GOT3 (cell line): ENCODE measurements around the gene ADAD1.

Source experiments
- DNase-seq: peaks from one replicate; lab custom pipeline; 2025; ENCODE audit warnings: mixed read lengths; lab: John Stamatoyannopoulos, UW

ADAD1 gene

DNA sequence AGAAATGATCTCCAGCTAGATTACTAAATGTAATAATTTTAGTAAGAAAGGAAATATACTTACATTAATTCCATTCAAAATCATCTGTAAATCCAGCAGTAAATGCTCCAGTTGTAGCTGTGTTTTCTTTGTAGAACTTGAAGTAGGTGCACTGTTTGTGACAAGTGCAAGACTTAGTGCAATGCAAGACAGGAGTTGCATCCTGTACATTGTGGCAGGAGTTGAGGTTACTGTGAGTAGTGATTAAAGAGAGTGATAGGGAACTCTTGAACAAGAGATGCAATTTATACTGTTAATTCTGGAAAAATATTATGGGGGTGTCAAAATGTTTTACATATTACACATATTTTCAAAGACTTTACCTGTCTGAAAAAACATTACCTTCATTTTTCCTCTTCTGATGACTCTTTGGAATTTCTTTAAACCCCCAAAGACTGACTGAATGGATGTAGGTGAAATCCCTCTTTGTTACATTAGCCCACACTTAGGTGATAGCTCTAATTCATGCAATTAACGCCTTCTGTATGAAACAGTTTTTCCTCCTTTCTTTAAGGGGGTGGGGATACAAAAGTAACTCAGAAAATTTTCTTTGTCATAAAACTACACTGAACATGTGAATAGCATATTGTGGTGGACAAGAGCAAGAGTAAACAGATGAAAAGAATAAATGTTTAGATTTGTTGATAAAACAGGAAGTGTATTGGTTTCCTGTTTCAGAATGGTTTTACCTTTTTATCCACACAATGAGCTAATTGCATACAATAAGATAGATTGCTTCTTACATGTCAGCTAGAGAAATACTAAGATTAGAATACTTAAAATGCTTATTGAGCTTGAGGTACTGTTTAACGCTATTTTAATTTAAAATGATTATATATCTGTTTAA is 77.7 kb downstream of the ADAD1 start, which contains the start of gene IL2:
Gene IL2 (minus strand): TSS at position 495 of the 886 bp plus-strand sequence. CDS start 285 bp downstream, at position 210.
- no peak for DNase-seq

DNA sequence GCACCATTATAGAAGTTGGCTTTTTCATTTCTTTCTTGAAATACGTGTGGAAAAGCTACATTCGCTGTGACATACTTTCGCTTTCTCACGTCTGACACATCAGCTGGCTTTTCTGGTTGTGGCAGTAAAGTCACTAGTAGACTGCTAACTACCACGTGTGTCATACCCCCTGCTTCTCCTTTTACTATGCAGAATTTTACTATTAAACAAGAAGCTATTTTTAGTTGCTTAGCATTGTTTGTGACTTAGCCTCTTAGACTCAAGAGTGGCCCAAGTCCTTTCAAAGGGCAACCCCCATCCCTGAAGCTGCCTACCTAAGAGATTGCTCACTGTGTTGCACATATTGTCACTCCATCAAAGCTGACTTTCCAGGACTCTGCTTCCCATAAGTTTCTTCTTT is 79.8 kb downstream of the ADAD1 start:
- no peak for DNase-seq

DNA sequence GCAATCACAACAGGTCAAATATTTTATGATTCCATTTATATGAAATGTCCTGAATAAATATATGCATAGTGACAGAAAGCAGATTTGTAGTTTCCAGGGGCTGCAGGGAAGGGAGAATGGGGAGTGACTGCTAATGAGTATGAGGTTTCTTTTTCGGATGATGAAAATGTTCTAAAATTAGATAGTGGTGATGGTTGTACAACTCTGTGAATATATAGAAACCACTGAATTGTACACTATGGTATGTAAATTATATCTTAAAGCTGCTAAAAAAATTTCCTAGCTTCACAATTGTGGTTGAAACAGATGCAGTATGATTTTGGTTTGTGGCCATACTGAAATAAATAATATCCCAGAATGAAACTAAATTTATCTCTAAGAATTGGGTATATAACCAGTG is 90.6 kb downstream of the ADAD1 start:
- no peak for DNase-seq

DNA sequence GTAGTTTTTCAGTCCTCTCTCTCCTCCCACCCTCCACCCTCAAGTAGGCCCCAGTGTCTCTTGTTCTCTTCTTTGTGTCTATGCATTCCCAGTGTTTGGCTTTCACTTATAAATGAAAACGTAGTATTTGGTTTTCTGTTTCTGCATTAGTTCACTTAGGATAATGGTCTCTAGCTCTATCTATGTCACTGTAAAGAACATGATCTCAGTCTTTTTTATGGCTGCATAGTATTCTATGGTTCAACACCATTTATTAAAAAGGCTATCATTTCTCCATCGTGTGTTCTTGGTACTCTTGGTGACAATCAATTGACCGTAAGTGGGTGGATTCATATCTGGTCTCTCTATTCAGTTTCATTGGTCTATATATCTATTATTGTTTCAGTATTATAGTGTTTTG is 96.4 kb downstream of the ADAD1 start:
- no peak for DNase-seq

DNA sequence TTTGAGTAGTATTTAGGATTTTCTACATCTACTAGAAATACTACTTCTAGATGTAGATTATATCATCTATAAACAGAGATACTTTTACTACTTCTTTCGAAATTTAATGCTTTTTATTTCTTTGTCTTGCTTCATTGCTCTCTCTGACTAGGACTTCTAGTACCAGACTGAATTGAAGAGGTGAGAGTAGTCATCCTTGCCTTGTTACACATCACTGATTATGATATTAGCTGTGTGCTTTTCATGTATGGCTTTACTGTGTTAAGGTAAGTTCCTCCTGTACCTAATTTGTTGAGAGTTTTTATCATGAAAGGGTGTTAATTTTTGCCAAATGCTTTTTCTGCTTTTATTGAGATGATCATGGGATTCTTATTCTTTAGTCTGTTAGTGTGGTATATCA is 97.3 kb downstream of the ADAD1 start:
- DNase-seq: no peak

DNA sequence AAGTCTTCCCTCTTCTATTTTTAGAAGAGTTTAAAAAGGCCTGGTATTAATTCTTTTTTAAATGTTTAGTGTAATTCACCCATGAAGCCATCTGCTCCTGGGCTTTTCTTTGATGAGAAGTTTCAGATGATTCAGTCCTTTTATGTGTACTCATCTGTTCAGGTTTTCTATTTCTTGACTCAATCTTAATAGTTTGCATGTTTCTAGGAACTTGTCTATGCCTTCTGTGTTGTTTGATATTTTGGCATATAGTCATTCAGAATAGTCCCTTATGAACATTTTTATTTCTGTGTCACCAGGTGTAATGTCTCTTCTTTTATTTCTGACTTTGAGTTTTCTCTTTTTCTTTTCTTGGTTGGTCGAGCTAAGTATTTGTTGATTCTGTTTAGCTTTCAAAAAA is 97.9 kb downstream of the ADAD1 start:
- no peak for DNase-seq
